Smooth muscle cell (in vitro differentiated cells): ENCODE results near the gene PCNX3. TPM values are rescaled to one million over a fixed set of nuclear protein-coding genes. Genes with fewer than 3 reads are reported as not detected.
"Not testable (repeated sequence)": the region's sequence is repeated elsewhere in the genome, so short reads cannot be mapped to it uniquely, and the experiment has no call there.

Source experiments
- DNase-seq: peaks from one replicate; lab custom pipeline; 2025; ENCODE audit not compliant: unreplicated experiment; lab: John Stamatoyannopoulos, UW
- H2AFZ ChIP-seq: fragments of 200-600 bp; sonication (generic); 2 replicates; pipeline ENCODE4 v1.6.0; 2016; ENCODE audit warnings: antibody characterized with exemption, low read depth, mild to moderate bottlenecking
- H3F3A ChIP-seq: fragments of 200-600 bp; sonication (generic); 2 replicates; pipeline ENCODE4 v1.6.0; 2017; ENCODE audit warnings: antibody characterized with exemption, low read depth
- H3K27ac ChIP-seq: fragments of 200-600 bp; sonication (generic); 2 replicates; pipeline ENCODE4 v1.5.1; 2016; ENCODE audit warnings: low read depth, mild to moderate bottlenecking
- H3K27me3 ChIP-seq: fragments of 200-600 bp; sonication (generic); 2 replicates; pipeline ENCODE4 v1.6.1; 2016; ENCODE audit warnings: low read depth, mild to moderate bottlenecking
- H3K36me3 ChIP-seq: fragments of 200-600 bp; sonication (generic); 2 replicates; pipeline ENCODE4 v1.5.1; 2016; ENCODE audit warnings: low read depth
- H3K4me1 ChIP-seq: fragments of 200-600 bp; sonication (generic); 2 replicates; pipeline ENCODE4 v1.5.1; 2016; ENCODE audit warnings: low read depth
- H3K4me2 ChIP-seq: fragments of 200-600 bp; sonication (generic); 2 replicates; pipeline ENCODE4 v1.6.0; 2016; ENCODE audit warnings: mild to moderate bottlenecking
- H3K4me3 ChIP-seq: fragments of 200-600 bp; sonication (generic); 2 replicates; pipeline ENCODE4 v1.5.1; 2016; ENCODE audit warnings: mild to moderate bottlenecking
- H3K79me2 ChIP-seq: fragments of 200-600 bp; sonication (generic); 2 replicates; pipeline ENCODE4 v1.6.0; 2016; ENCODE audit warnings: low read depth, mild to moderate bottlenecking
- H3K9ac ChIP-seq: fragments of 200-600 bp; sonication (generic); 2 replicates; pipeline ENCODE4 v1.6.0; 2016; ENCODE audit warnings: low read depth
- H3K9me3 ChIP-seq: fragments of 200-600 bp; sonication (generic); replicated peaks from 2 replicates; pipeline ENCODE4 v1.5.1; 2016; ENCODE audit warnings: low read depth
- H4K20me1 ChIP-seq: fragments of 200-600 bp; sonication (generic); 2 replicates; pipeline ENCODE4 v1.6.0; 2016; ENCODE audit warnings: low read depth
- CTCF ChIP-seq: fragments of 200-600 bp; sonication (generic); IDR thresholded peaks from 2 replicates; pipeline ENCODE4 v1.5.1; 2017; ENCODE audit warnings: borderline replicate concordance, mild to moderate bottlenecking, antibody characterized with exemption; ENCODE audit not compliant: insufficient read depth, poor library complexity, severe bottlenecking
- WGBS: methylation state at CpG from one replicate; pipeline ENCODE4 v1.1.7; 2016; ENCODE audit warnings: low lambda C conversion rate; 5-methylcytosine and 5-hydroxymethylcytosine counted together
- polyA plus RNA-seq: library from polyadenylated mRNA; unstranded; fragments of >200 nt; fragmentation: Nextera tagmentation; extraction: Ambion mirVana; gene quantifications from 2 replicates; pipeline ENCODE4 v1.2.1, GENCODE V29; 2016
- total RNA-seq: library from RNA; depleted of rRNA; stranded (reverse); fragments of >200 nt; gene quantifications from 2 replicates; pipeline ENCODE4 v1.2.3, GENCODE V29; 2014

The PCNX3 gene
- total and polyA plus RNA-seq, 2 experiments from 2014 or later, result 17.5 to 18.3 TPM

DNA sequence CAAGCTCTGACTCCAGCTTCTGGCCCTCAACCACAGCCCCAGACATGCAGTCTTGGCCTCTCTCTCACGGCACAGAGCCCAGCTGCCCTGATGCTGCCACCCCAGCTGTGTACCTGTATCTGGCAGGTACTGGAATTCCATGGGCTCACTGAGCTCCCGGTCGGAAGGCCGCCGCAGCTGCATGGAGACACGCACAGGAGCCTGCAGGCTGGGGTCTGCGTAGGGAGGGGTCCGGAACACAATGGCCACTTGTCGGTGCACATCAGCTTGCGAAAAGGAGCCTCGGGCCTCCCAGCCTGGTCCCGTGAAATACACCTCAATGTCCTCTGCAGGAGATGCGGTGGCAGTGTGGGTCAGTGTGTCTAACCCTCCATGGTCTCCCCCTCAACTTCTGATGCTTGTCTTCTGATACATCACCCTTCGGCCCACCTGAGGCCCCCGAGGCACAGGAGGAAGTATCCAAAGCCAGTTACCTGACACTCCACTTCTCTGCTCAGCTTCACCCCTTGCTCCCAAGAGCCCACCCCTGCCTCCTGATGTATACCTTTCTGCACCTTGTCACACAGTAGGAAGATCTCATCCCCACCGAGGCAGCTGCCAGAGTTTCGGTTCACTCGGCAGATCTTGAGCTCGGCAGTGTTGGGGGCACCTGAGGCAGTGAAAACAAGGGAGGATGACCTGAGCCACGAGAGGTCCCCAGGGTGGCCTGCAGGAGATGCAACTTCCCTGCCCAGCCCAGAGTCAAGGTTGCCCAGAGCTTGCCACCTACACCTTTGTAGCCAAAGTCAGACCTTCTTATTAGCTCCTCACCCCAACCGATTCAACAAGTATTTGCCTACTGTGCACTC lies 42.8 kb downstream of the PCNX3 start:
- no peak overlapping the region for H3K4me2 ChIP-seq
- H3K27me3 ChIP-seq, result no peaks in the 10 kb centered on the region
- H3K4me3 ChIP-seq, result no peak overlapping the region
- H3F3A ChIP-seq, result peaks cover 18% of the 10 kb centered on the region
- H4K20me1 ChIP-seq, result peaks cover 17% of the 10 kb centered on the region
- TF ChIP-seq CTCF, result no peak
- H3K9me3 ChIP-seq, result no peaks in the 10 kb centered on the region
- no peak for DNase-seq
- peaks cover 26% of the 10 kb centered on the region for H3K79me2 ChIP-seq
- no peak overlapping the region for H3K27ac ChIP-seq
- no peak overlapping the region for H3K9ac ChIP-seq
- H3K4me1 ChIP-seq, result peaks cover 18% of the 10 kb centered on the region
- WGBS, result 97% methylated on average over 21 of the region's 21 CpGs
- H3K36me3 ChIP-seq, result peaks cover 5% of the 10 kb centered on the region
- H2AFZ ChIP-seq, result no peak overlapping the region

DNA sequence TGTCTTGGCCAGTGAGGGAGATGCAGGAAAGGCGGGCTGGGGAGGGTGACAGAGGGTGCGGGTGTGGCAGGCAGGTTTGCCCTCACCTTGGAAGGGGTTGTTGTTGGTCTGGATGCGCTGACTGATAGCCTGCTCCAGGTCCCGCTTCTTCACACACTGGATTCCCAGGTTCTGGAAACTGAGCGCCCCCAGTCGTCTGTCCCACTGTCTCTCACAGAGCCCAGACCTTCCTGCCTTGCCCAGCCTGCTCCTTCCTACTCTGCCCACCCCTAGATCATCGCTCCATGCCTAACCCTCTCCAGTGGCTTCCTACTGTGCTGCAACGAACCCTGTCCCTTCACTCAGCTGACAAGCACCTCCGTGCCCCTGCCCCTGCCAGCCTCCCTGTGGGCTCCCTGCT lies 44.5 kb downstream of the PCNX3 start:
- H3K4me1 ChIP-seq, result peaks cover 16% of the 10 kb centered on the region
- H3F3A ChIP-seq, result peaks cover 7% of the 10 kb centered on the region
- H3K4me2 ChIP-seq, result no peak overlapping the region
- no peak for DNase-seq
- no peak overlapping the region for H2AFZ ChIP-seq
- no peak for TF ChIP-seq CTCF
- H3K9ac ChIP-seq, result no peak overlapping the region
- H4K20me1 ChIP-seq, result peaks cover 17% of the 10 kb centered on the region
- H3K4me3 ChIP-seq, result no peak overlapping the region
- H3K36me3 ChIP-seq, result peaks cover 4% of the 10 kb centered on the region
- H3K9me3 ChIP-seq, result no peaks in the 10 kb centered on the region
- no peak overlapping the region for H3K27ac ChIP-seq
- peaks cover 29% of the 10 kb centered on the region for H3K79me2 ChIP-seq
- WGBS, result 98% methylated on average over 9 of the region's 9 CpGs
- H3K27me3 ChIP-seq, result no peaks in the 10 kb centered on the region

DNA sequence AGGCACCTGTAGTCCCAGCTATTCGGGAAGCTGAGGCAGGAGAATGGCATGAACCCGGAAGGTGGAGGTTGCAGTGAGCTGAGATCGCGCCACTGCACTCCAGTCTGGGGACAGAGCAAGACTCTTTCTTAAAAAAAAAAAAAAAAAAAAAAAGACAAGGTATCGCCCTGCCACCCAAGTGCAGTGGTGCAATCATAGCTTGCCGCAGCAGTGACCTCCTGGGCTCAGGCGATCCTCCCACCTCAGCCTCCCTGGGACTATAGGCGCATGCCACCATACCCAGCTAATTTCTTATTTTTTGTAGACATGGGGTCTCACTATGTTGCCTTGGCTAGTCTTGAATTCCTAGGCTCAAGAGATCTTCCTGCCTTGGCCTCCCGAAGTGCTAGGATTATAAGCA lies 45.3 kb downstream of the PCNX3 start:
- H3K27me3 ChIP-seq, H3K4me3 ChIP-seq, DNase-seq, H3K9ac ChIP-seq, H2AFZ ChIP-seq, H3K36me3 ChIP-seq, H3F3A ChIP-seq, H3K9me3 ChIP-seq: not testable (repeated sequence)
- 98% methylated on average over 9 of the region's 9 CpGs for WGBS
- peaks cover 29% of the 10 kb centered on the region for H3K79me2 ChIP-seq
- peak overlapping the region; percentile 13 for H3K27ac ChIP-seq
- peak overlapping the region; percentile 100 for H3K4me2 ChIP-seq
- peaks cover 16% of the 10 kb centered on the region for H3K4me1 ChIP-seq
- H4K20me1 ChIP-seq, result peaks cover 17% of the 10 kb centered on the region

GRCh38 chr11:65661599-65662246 lies 46.1 kb downstream of the PCNX3 start:
- peak overlapping the region; percentile 85 for H3K4me3 ChIP-seq
- H3K4me1 ChIP-seq, result peaks cover 16% of the 10 kb centered on the region
- WGBS, result 79% methylated on average over 25 of the region's 25 CpGs
- H3F3A ChIP-seq, result peaks cover 7% of the 10 kb centered on the region
- no peaks in the 10 kb centered on the region for H3K9me3 ChIP-seq
- peaks cover 29% of the 10 kb centered on the region for H3K79me2 ChIP-seq
- H3K36me3 ChIP-seq, result no peaks in the 10 kb centered on the region
- no peak for TF ChIP-seq CTCF
- peak overlapping the region; percentile 100 for H3K27ac ChIP-seq
- H3K27me3 ChIP-seq, result no peaks in the 10 kb centered on the region
- H3K4me2 ChIP-seq, result peak overlapping the region; percentile 100
- DNase-seq, result no peak
- peak overlapping the region; percentile 98 for H3K9ac ChIP-seq
- peaks cover 17% of the 10 kb centered on the region for H4K20me1 ChIP-seq
- no peak overlapping the region for H2AFZ ChIP-seq
